ENCODE results near the gene HIBADH. TPM values are rescaled to one million over a fixed set of nuclear protein-coding genes. Genes with fewer than 3 reads are reported as not detected.

The HIBADH gene
- total RNA-seq, 1 donor from 2014 or later, result 39.0 TPM

DNA sequence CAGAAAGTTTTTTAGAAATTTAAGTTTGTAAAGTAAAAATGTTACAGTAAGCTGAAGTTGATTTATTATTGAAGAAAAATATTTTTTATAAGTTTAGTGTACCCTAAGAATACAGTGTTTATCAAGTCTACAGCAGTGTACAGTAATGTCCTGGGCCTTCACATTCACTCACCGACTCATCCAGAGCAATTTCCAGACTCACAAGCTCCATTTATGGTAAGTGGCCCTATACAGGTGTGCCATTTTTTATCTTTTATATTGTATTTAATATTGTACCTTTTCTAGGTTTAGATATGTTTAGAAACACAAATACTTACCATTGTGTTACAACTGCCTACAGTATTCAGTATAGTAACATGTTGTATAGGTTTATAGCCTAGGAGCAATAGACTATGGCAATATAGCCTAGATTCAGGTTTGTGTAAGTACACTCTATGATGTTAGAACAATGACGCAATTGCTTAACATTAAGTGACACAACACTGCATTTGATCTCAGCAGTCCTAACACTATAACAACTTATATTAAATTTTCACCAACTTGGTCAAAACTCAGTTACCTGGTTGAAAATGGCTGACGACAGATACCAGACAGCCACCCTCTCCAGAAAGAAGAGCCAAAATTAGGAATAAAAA lies 45.7 kb downstream of the HIBADH start:
- H3K27me3 ChIP-seq (ENCODE audit: control insufficient read depth, insufficient read depth, low read length), result no peaks in the 10 kb centered on the region
- DNase-seq (ENCODE audit: low read depth) (peak; percentile 56), FAIRE-seq (no peak)
- H3K36me3 ChIP-seq (ENCODE audit: control insufficient read depth, insufficient read depth, low read length), result no peaks in the 10 kb centered on the region
- TF ChIP-seq CTCF (IDR thresholded peaks at IDR 0.05; ENCODE audit: insufficient read depth, low read length, severe bottlenecking), result no peak
- no peak overlapping the region for H3K4me3 ChIP-seq (ENCODE audit: low read depth, low read length)

DNA sequence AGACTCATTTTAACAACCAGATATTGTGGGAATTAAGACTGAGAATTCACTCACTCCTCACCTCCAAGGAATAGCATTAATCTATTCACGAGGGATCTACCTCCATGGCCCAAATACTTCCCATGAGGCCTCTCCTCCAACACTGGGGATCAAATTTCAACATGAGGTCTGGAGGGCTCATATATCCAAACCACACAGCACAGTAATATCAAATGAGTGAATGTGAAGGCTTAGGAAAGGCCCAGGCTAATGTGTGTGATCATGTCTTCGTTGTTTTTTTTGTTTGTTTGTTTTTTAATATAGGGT lies 46.5 kb downstream of the HIBADH start:
- Histone ChIP-seq H3K36me3 (ENCODE audit: control insufficient read depth, insufficient read depth, low read length) (no peaks in the 10 kb centered on the region), H3K4me3 (ENCODE audit: low read depth, low read length) (no peak overlapping the region), H3K27me3 (ENCODE audit: control insufficient read depth, insufficient read depth, low read length) (no peaks in the 10 kb centered on the region)
- DNase-seq (ENCODE audit: low read depth), result no peak
- FAIRE-seq, result no peak
- TF ChIP-seq CTCF (IDR thresholded peaks at IDR 0.05; ENCODE audit: insufficient read depth, low read length, severe bottlenecking), result no peak

GRCh38 chr7:27615420-27616185 lies 47.1 kb downstream of the HIBADH start:
- no peak for TF ChIP-seq CTCF (IDR thresholded peaks at IDR 0.05; ENCODE audit: insufficient read depth, low read length, severe bottlenecking)
- no peak for DNase-seq (ENCODE audit: low read depth)
- no peaks in the 10 kb centered on the region for H3K36me3 ChIP-seq (ENCODE audit: control insufficient read depth, insufficient read depth, low read length)
- H3K27me3 ChIP-seq (ENCODE audit: control insufficient read depth, insufficient read depth, low read length), result no peaks in the 10 kb centered on the region
- no peak for FAIRE-seq
- no peak overlapping the region for H3K4me3 ChIP-seq (ENCODE audit: low read depth, low read length)

DNA sequence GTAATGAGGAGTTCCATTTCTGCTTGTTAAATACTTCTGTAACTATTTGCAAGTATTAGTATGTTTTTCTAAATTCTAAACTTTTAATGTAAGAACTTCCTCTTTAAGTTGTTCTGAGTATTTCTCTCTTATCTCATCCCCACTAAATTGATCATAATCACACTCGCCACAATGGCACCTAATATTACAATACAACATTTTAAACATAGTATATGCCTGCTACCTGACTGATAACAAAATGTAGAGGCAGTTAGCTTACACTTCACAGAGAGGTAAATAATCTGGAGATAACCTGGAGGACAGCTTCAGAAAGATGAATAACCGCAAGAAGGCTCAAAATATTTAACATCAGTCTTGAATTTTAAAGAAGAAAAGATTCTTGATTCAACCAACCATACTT lies 48.6 kb downstream of the HIBADH start:
- Histone ChIP-seq H3K36me3 (ENCODE audit: control insufficient read depth, insufficient read depth, low read length) (no peaks in the 10 kb centered on the region), H3K27me3 (ENCODE audit: control insufficient read depth, insufficient read depth, low read length) (no peaks in the 10 kb centered on the region), H3K4me3 (ENCODE audit: low read depth, low read length) (no peak overlapping the region)
- TF ChIP-seq CTCF (IDR thresholded peaks at IDR 0.05; ENCODE audit: insufficient read depth, low read length, severe bottlenecking), result no peak
- no peak for DNase-seq (ENCODE audit: low read depth)
- FAIRE-seq, result no peak

DNA sequence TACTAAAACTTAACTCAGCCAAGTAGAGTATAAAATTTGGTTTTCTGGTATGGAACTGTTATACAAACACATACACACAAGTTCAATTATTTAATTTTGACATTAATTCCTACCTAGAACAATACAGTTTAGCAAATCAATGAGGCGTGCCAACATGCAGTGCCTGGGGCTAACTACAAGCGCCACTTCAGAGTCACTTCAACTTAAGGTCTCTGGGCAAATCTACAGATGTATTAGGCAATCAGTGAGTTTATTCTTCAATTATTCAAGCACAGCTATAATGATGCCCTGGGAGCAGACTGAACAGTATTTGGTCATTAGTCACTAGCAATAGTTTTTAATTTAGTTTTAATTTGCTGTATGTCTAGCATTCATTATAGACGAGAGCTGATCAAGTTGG lies 51.6 kb downstream of the HIBADH start:
- peak; percentile 47 for FAIRE-seq
- Histone ChIP-seq H3K4me3 (ENCODE audit: low read depth, low read length) (no peak overlapping the region), H3K27me3 (ENCODE audit: control insufficient read depth, insufficient read depth, low read length) (no peaks in the 10 kb centered on the region), H3K36me3 (ENCODE audit: control insufficient read depth, insufficient read depth, low read length) (no peaks in the 10 kb centered on the region)
- peak; percentile 89 for DNase-seq (ENCODE audit: low read depth)
- no peak for TF ChIP-seq CTCF (IDR thresholded peaks at IDR 0.05; ENCODE audit: insufficient read depth, low read length, severe bottlenecking)
